ENCODE data around the gene CTDP1.

DNA sequence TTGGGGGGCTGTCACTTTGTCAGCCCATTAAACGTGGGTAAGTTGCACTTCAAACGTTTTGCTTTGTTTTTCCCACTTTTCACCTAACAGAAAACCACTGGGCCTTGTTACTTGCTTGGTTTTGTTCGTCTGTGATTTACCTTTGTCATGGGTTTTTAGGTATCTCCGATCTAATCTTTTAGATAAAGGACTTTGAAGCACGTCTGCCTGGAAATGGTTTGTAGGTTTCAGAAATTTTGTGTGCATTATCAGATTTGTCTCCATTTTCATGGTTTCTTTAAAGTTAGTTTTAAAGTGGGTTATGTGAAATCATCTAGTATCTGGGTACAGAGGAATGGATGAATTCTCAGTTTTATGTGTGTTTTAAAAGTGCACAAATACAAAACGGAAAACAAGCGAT is 6.4 kb downstream of the CTDP1 start:
- no peak for TF ChIP-seq ZNF8 (CRISPR knock-in tag; IDR thresholded peaks at IDR 0.05)
- no peak for TF ChIP-seq SNAI2 (CRISPR knock-in tag; IDR thresholded peaks at IDR 0.05)
- no peak for TF ChIP-seq CSDC2 (CRISPR knock-in tag; IDR thresholded peaks at IDR 0.05)
- no peak for TF ChIP-seq ZNF70 (CRISPR knock-in tag; IDR thresholded peaks at IDR 0.05)
- TF ChIP-seq, protein P1, sequence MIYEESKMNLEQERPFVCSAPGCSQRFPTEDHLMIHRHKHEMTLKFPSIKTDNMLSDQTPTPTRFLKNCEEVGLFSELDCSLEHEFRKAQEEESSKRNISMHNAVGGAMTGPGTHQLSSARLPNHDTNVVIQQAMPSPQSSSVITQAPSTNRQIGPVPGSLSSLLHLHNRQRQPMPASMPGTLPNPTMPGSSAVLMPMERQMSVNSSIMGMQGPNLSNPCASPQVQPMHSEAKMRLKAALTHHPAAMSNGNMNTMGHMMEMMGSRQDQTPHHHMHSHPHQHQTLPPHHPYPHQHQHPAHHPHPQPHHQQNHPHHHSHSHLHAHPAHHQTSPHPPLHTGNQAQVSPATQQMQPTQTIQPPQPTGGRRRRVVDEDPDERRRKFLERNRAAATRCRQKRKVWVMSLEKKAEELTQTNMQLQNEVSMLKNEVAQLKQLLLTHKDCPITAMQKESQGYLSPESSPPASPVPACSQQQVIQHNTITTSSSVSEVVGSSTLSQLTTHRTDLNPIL (CRISPR knock-in tag; IDR thresholded peaks at IDR 0.05; ENCODE audit: low read depth), result no peak
- no peak for TF ChIP-seq BACH2 (CRISPR knock-in tag; IDR thresholded peaks at IDR 0.05; ENCODE audit: borderline replicate concordance)
- TF ChIP-seq, protein P2, sequence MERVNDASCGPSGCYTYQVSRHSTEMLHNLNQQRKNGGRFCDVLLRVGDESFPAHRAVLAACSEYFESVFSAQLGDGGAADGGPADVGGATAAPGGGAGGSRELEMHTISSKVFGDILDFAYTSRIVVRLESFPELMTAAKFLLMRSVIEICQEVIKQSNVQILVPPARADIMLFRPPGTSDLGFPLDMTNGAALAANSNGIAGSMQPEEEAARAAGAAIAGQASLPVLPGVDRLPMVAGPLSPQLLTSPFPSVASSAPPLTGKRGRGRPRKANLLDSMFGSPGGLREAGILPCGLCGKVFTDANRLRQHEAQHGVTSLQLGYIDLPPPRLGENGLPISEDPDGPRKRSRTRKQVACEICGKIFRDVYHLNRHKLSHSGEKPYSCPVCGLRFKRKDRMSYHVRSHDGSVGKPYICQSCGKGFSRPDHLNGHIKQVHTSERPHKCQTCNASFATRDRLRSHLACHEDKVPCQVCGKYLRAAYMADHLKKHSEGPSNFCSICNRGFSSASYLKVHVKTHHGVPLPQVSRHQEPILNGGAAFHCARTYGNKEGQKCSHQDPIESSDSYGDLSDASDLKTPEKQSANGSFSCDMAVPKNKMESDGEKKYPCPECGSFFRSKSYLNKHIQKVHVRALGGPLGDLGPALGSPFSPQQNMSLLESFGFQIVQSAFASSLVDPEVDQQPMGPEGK (CRISPR knock-in tag; IDR thresholded peaks at IDR 0.05; ENCODE audit: borderline replicate concordance), result no peak
- TF ChIP-seq TOX (CRISPR knock-in tag; IDR thresholded peaks at IDR 0.05; ENCODE audit: borderline replicate concordance), result no peak
- no peak for TF ChIP-seq PPARA (CRISPR knock-in tag; IDR thresholded peaks at IDR 0.05; ENCODE audit: borderline replicate concordance)
- no peak for TF ChIP-seq ZNF565 (CRISPR knock-in tag; conservative IDR thresholded peaks at IDR 0.05; ENCODE audit: low read depth)
- TF ChIP-seq RARB (CRISPR knock-in tag; IDR thresholded peaks at IDR 0.05), result no peak
- TF ChIP-seq, protein P3, sequence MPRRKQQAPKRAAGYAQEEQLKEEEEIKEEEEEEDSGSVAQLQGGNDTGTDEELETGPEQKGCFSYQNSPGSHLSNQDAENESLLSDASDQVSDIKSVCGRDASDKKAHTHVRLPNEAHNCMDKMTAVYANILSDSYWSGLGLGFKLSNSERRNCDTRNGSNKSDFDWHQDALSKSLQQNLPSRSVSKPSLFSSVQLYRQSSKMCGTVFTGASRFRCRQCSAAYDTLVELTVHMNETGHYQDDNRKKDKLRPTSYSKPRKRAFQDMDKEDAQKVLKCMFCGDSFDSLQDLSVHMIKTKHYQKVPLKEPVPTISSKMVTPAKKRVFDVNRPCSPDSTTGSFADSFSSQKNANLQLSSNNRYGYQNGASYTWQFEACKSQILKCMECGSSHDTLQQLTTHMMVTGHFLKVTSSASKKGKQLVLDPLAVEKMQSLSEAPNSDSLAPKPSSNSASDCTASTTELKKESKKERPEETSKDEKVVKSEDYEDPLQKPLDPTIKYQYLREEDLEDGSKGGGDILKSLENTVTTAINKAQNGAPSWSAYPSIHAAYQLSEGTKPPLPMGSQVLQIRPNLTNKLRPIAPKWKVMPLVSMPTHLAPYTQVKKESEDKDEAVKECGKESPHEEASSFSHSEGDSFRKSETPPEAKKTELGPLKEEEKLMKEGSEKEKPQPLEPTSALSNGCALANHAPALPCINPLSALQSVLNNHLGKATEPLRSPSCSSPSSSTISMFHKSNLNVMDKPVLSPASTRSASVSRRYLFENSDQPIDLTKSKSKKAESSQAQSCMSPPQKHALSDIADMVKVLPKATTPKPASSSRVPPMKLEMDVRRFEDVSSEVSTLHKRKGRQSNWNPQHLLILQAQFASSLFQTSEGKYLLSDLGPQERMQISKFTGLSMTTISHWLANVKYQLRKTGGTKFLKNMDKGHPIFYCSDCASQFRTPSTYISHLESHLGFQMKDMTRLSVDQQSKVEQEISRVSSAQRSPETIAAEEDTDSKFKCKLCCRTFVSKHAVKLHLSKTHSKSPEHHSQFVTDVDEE (CRISPR knock-in tag; IDR thresholded peaks at IDR 0.05), result no peak
